ENCODE results near the gene PMEL. TPM values are rescaled to one million over a fixed set of nuclear protein-coding genes. Genes with fewer than 3 reads are reported as not detected.

PMEL gene
- total and polyA plus RNA-seq, 2 of the 8 experiments (the other 6 are each of a cell fraction or from before 2014, with no cell fraction given) = 120 to 382 TPM

DNA sequence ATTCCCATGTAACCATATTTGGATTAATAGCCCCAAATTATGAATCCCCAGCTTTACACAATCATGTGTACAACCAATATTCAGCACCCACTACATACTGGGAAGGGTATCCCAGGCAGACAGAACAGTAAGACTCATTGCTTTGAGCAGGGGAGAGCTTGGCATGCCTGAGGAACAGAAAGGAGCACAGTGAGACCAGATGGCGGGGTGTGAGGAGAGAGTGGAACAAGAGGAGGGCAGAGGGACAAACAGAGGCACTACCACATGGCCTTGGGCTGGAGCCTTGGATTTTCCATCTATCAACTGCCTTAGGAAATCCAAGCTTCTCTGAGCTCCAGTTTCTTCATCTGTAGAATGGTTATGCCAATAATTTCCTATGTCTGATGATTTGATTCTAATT, 31.1 kb downstream of the PMEL start:
- Histone ChIP-seq H3K79me2 (ENCODE audit: control insufficient read depth in 1 of 2, insufficient read depth in 2 of 2, low read length in 2 of 2) (no peaks in the 10 kb centered on the region), H3K4me3 (ENCODE audit: extremely low read depth in 1 of 4, insufficient read depth in 2 of 4, low read depth in 3 of 4, low read length in 4 of 4) (no peak overlapping the region)
- CTCF ChIA-PET (ENCODE audit: partially characterized antibody) = interaction anchor here (0.5 to 3.8 kb wide), 11 partner anchors 8 to 1802 kb away, joined by 3 to 15 read pairs (median 3); no protein-coding TSS in a partner anchor

More for the DNA sequence above, 31.1 kb downstream of the PMEL start:
- no peak overlapping the region for H3K56ac ChIP-seq (replicated peaks; ENCODE audit: insufficient read length, low read depth, low read length)
- no peak overlapping the region for H2AFZ ChIP-seq (ENCODE audit: low read length)
- peak overlapping the region in 1 of 2 experiments; percentile 16; a peak in 1 of 4 replicates for H3K4me2 ChIP-seq (ENCODE audit: insufficient read depth in 1 of 2, low read depth in 2 of 2, low read length in 2 of 2)
- DNase-seq (ENCODE audit: low read depth in 1 of 2, low spot score in 2 of 2) = no peak
- no peak overlapping the region for H2BK120ac ChIP-seq (replicated peaks; ENCODE audit: low read depth, low read length)
- POLR2A ChIA-PET (ENCODE audit: partially characterized antibody) = interaction anchor here (0.6 to 2.2 kb wide), 2 partner anchors 8 to 183 kb away, joined by 3 to 7 read pairs; no protein-coding TSS in a partner anchor
- H3K9ac ChIP-seq (replicated peaks in 1 of 4; ENCODE audit: extremely low read depth in 1 of 4, low read depth in 3 of 4, low read length in 3 of 4) = no peak overlapping the region
- H3K23ac ChIP-seq (ENCODE audit: insufficient read length) = no peak overlapping the region
- H3K14ac ChIP-seq (ENCODE audit: insufficient read length) = no peak overlapping the region
- FAIRE-seq = no peak
- peaks cover 13% of the 10 kb centered on the region for H3K23me2 ChIP-seq (ENCODE audit: low read depth, low read length)
- no peak overlapping the region for H4K8ac ChIP-seq (ENCODE audit: extremely low read depth, insufficient read depth, low read length)
- no peak overlapping the region for H2BK5ac ChIP-seq (ENCODE audit: low read depth, low read length)
- no peaks in the 10 kb centered on the region for H3K36me3 ChIP-seq (ENCODE audit: control insufficient read depth in 2 of 4, insufficient read depth in 4 of 4, low read length in 3 of 4)
- H3K9me3 ChIP-seq (ENCODE audit: insufficient read depth in 2 of 2, low read depth in 1 of 2, low read length in 1 of 2) = no peaks in the 10 kb centered on the region
- H2BK15ac ChIP-seq (ENCODE audit: low read length) = no peak overlapping the region
- H4K5ac ChIP-seq (ENCODE audit: insufficient read length, low read depth, low read length) = no peak overlapping the region
- WGBS, 2 experiments (ENCODE audit: extremely low coverage in 1 of 2, insufficient coverage in 1 of 2, insufficient read length in 1 of 2, insufficient replicate concordance in 2 of 2, low coverage in 1 of 2, low lambda C conversion rate in 2 of 2, missing lambda C conversion rate in 1 of 2) = 90% methylated on average over 1 of the region's 1 CpG; no CpG with 5 or more reads in 1 of the 2 experiments
- no peak overlapping the region for H2BK20ac ChIP-seq (ENCODE audit: low read length)
- no peak overlapping the region for H4K91ac ChIP-seq (replicated peaks; ENCODE audit: insufficient read length, low read length)
- H3K79me1 ChIP-seq (ENCODE audit: low read depth, low read length) = no peaks in the 10 kb centered on the region
- H4K20me1 ChIP-seq (replicated peaks in 1 of 2; ENCODE audit: control insufficient read depth in 1 of 2, insufficient read depth in 2 of 2, low read length in 2 of 2) = no peaks in the 10 kb centered on the region
- peaks cover 0 to 21% (median 14%) of the 10 kb centered on the region in 4 experiments; a peak in 6 of 7 replicates for H3K27me3 ChIP-seq (replicated peaks in 1 of 4; ENCODE audit: control insufficient read depth in 3 of 4, extremely low read depth in 1 of 4, insufficient read depth in 3 of 4, low read length in 3 of 4)
- no peak for TF ChIP-seq KDM4A (IDR thresholded peaks at IDR 0.05; ENCODE audit: low read depth, low read length, severe bottlenecking)
- no peak for TF ChIP-seq YY1 (IDR thresholded peaks at IDR 0.05; ENCODE audit: low read depth, low read length)
- no peak for TF ChIP-seq BACH1 (IDR thresholded peaks at IDR 0.05; ENCODE audit: low read length)
- H3K18ac ChIP-seq (ENCODE audit: extremely low read depth, low read length) = no peak overlapping the region
- no peak overlapping the region for H2AK5ac ChIP-seq (ENCODE audit: low read depth, low read length)
- no peak overlapping the region for H3K4ac ChIP-seq (replicated peaks; ENCODE audit: insufficient read length, low read depth, low read length)
- H2BK12ac ChIP-seq (ENCODE audit: low read depth, low read length) = no peak overlapping the region
- H3K27ac ChIP-seq (ENCODE audit: low read depth, low read length) = no peak overlapping the region
- peaks cover 4 to 18% (median 11%) of the 10 kb centered on the region in 4 experiments; a peak in 6 of 7 replicates for H3K4me1 ChIP-seq (replicated peaks in 1 of 4; ENCODE audit: control insufficient read depth in 3 of 4, insufficient read depth in 4 of 4, low read length in 3 of 4)

All from H1 (cell line).